HG02943 (cell line): ENCODE results near the gene PCLAF.
"Not testable (repeated sequence)": the region's sequence is repeated elsewhere in the genome, so short reads cannot be mapped to it uniquely, and the experiment has no call there.

ENCODE experiments used
- ATAC-seq: cut with Tn5 transposase; IDR thresholded peaks from one replicate; pipeline ENCODE4 v1.9.1; 2021; ENCODE audit warnings: mild to moderate bottlenecking, low read depth, moderate library complexity; ENCODE audit not compliant: unreplicated experiment

Gene PCLAF

GRCh38 chr15:64381000-64381751, at the start of gene PCLAF:
PCLAF (minus strand) TSS chr15:64381441; CDS start chr15:64381371, 70 bp downstream.
- peak; percentile 94 for ATAC-seq

- ATAC-seq = no peak
Observed at GRCh38 chr15:64430000-64430735, 48.9 kb upstream of the PCLAF start.

- no peak for ATAC-seq
Observed at GRCh38 chr15:64429448-64429847, 48.2 kb upstream of the PCLAF start.

GRCh38 chr15:64426845-64427465, 45.7 kb upstream of the PCLAF start:
- ATAC-seq = no peak

- ATAC-seq = no peak
Observed at GRCh38 chr15:64425221-64425620, 44.0 kb upstream of the PCLAF start.

- ATAC-seq = no peak
Observed at GRCh38 chr15:64423970-64424369, 42.7 kb upstream of the PCLAF start.

- ATAC-seq = no peak
Observed at GRCh38 chr15:64422697-64423096, 41.5 kb upstream of the PCLAF start.

GRCh38 chr15:64412216-64412615, 31.0 kb upstream of the PCLAF start:
- no peak for ATAC-seq

- no peak for ATAC-seq
Observed at GRCh38 chr15:64400583-64400982, 19.3 kb upstream of the PCLAF start.

GRCh38 chr15:64398575-64398974, 17.3 kb upstream of the PCLAF start:
- no peak for ATAC-seq

GRCh38 chr15:64396789-64397188, 15.5 kb upstream of the PCLAF start:
- no peak for ATAC-seq

- not testable (repeated sequence) for ATAC-seq
Observed at GRCh38 chr15:64392471-64392870, 11.2 kb upstream of the PCLAF start.

GRCh38 chr15:64389036-64389435, 7.8 kb upstream of the PCLAF start:
- ATAC-seq = no peak

- ATAC-seq = peak; percentile 94
Observed at GRCh38 chr15:64387562-64388168, 6.4 kb upstream of the PCLAF start, which contains the start of gene TRIP4. TRIP4 (plus strand) TSS chr15:64387836; CDS start chr15:64387864, 28 bp downstream.

GRCh38 chr15:64386291-64386690, 5.0 kb upstream of the PCLAF start:
- no peak for ATAC-seq

GRCh38 chr15:64383760-64384159, 2.5 kb upstream of the PCLAF start:
- no peak for ATAC-seq

- ATAC-seq = not testable (repeated sequence)
Observed at GRCh38 chr15:64380130-64380870, 941 bp downstream of the PCLAF start.

- ATAC-seq = no peak
Observed at GRCh38 chr15:64379216-64379960, 1.9 kb downstream of the PCLAF start.

- no peak for ATAC-seq
Observed at GRCh38 chr15:64373360-64373759, 7.9 kb downstream of the PCLAF start.
